GM15510 (cell line): Measurements from ENCODE around the gene PHF2.

Experiments used
- POLR2A ChIP-seq: IDR thresholded peaks from 3 replicates; pipeline ENCODE4 v1.6.1; 2011; ENCODE audit warnings: borderline replicate concordance; ENCODE audit not compliant: insufficient read length; ENCODE audit errors: extremely low read depth

Gene PHF2

DNA sequence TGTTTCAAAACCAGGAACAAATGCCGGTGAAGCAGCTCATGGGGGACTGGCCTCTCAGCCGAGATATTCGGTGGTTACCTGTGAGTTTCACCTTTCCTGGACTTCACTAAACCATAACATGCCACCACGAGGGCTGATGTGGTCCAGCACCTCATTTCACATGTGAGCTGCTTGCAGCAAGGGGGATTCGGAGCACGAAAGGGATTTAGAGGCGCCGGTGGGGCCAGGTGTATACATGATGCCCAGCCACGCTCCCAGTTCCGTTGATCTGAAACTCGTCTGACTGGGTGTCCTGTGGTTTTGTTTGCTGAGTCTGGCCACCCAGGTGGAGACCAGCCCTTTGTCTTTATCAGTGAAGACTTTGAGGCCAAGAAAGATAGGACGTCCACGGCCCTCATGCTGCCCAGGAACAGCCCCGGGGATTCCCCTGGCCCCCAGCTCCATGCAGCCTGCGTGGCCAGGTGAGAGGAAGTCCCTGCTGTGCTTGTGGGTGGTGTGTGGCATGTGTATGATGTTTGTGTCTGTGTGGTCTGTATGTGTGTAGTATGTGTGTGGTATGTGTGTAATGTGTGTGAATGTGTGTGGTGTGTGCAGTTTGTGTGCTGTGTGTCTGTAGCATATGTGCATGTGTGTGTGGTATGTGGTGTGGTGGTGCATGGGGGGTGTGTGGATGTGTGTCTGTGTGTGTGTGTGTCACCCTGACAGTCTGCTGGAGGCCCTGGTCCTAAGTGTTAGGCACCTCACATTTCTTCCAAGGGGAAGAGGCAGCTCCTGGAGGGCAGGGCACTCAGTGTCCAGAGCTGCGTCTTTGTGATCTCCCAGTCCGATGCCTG, 23.4 kb downstream of the PHF2 start:
- no peak for TF ChIP-seq POLR2A

DNA sequence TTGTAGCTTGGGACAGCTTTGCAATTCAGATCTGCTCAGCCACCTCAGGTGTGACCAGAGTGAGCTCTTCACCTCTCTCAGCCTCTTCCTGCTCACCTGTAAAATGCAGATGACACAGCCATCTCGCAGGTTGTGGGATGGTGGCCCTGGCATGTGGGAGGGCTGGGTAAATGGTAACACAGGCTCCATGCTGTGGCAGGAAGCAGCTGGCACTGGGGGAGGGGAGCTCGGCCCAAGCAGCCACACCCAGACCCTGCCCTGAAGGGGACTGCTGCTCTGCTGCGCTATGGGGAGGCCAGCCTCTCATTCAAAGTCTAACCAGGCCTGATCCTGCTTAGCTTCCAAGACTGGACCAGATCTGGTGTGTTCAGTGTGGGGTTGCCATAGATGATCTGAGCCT, 24.1 kb downstream of the PHF2 start:
- no peak for TF ChIP-seq POLR2A

DNA sequence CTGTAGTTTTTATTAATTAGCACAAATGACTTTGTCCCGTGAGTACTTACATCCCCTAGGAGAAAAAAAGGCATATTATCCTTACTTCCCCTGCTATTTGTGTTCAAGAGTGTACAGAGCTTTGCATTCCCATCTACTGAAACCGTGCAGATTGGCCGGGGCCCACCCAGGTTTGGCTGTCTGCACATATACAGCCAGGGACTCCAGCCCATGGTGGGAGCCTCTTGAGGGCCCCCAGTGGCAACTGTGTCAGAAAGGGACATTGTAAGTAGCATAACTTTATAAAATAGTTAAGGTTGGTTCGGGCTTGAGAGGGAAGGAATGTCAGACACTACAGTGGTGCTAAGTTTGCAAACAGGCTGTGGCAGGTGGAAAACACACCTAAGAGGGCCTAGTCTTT, 24.7 kb downstream of the PHF2 start:
- no peak for TF ChIP-seq POLR2A

DNA sequence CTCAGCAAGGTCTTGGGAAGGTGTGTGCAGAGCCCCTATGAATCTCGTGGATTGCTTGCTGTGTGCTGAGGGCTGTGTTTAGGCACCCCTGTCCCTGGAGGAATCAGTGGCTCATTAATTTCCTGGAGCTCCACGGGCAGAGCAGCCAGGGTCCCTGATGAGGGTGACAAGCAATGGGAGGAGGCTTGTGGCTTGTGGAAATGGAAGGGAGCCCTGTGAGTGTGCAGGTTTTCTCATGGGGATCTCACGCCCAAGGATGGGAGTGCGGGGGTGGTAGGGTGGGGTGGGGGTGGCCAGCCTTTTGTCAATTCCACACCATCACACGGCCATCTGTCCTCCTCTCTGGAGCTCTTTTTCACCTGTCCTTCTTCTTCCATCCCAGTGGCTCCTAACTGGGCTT, 25.3 kb downstream of the PHF2 start:
- TF ChIP-seq POLR2A: no peak

DNA sequence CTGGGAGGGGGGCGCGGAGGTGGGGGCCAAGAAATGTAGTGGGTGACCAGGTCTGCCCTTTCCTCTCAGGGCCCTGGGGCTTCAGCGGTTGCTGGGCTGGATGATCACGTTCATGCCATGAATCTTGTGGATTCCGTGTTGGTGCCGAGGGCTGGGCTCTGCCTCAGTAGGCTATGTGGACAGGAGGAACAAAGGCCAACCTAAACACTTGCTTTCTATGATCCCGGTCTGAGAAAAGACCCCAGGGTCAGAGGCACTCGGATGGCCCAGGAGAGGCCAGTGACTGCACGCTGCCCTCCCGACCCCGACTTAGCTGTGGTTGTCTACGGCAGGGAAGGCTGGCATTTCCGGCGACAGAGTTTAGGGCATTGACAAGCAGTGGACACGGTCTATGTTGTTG, 26.6 kb downstream of the PHF2 start:
- no peak for TF ChIP-seq POLR2A

DNA sequence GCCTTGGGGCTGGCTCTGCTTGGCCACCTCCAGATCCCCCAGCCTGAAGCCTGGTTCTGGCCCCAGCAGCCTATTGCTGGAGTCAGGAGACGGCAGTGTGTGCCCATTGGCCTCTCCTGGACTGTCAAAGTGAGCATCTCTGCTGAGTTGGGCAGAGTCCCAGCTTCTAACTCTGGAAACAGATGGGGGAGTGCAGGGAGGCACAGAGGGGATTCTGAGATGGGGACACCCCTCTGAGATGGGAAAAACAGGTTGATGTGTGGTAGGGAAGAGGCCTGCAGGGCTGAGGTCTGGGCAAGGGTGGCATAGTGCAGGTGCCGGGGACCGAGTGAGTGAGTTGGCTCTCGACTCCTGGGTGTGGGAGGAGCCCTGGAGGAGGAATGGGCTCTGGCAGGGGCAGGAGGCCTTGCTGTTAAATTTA, 27.5 kb downstream of the PHF2 start:
- no peak for TF ChIP-seq POLR2A

DNA sequence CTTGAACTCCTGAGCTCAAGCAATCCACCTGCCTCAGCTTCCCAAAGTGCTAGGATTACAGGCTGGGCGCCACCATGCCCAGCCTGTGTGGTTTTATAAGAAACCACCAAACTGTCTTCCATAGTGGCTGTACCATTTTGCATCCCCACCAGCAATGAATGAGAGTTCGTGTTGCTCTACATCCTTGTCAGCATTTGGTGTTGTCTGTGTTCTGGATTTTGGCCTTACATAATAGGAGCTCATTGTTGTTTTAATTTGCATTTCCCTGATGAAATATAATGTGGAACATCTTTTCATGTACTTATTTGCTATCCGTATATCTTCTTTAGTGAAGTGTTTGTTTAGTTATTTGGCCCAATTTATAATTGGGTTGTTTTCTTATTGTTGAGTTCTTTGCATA, 29.8 kb downstream of the PHF2 start:
- TF ChIP-seq POLR2A: no peak

DNA sequence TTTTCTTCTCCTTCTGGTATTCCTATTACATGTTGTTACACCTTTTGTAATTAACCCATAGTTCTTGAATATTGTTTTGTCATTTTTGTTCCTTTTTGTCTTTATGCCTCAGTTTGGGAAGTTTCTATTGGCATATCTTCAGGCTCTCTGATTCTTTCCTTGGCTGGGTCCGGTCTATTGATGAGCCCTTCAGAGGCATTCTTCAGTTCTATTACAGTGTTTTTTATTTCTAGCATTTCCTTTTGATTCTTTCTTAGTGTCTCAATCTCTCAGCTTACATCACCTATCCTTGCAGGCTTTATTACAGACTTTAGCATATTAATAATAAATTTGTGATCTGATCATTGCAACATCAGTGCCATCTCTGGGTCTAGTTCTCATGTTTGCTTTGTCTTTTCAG, 33.8 kb downstream of the PHF2 start:
- TF ChIP-seq POLR2A: no peak

DNA sequence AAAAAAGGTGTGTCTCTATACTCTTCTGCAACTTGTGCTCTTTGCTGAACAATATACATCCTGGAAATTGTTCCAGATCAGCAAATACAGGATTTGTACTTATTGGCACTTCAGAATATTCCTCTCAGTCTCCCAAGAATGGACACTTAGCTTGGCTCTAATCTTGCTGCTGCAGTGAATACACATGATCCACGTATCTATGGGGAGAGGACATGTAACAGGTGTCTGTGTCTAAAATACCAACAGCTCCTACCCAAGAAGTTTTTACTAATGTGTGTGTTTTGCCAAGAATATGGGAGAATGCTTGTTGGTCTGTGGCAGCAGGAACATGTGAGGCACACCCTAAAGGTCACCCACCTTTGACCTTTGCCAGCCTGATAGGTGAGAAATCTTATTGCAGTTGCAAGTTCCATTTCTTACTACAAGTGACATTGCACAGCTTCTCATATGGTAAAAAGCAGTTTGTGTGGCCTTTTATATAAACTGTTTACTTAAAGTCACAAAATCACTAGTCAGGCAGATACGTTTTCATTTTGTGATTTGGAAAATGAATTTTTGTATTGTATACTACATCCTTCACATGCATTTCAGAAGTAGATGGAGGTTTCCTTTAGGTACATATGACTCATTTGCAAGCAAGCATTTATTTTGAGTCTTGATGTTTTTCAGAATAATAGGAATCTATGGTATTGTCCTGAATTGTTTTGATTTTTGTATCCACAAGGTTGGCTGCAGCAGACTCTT, 35.8 kb downstream of the PHF2 start:
- TF ChIP-seq POLR2A: no peak

DNA sequence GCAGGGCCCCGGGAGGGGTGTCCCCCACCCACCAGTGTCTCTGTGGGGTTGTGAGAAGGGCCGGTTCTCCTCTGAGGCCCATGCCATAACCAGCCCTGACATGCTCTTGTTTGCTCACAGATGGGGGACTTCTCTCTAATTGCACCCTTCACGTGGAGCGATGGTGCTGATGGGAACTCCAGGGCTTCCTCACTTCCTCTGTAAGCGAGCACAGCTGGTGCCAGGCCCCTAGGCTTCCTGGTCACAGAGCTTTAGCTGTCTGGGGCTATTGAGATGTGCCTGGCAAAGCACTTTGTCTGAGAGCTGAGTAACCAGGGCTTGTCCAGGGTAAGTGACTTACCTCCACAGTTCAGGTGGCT, 36.4 kb downstream of the PHF2 start:
- TF ChIP-seq POLR2A: no peak

DNA sequence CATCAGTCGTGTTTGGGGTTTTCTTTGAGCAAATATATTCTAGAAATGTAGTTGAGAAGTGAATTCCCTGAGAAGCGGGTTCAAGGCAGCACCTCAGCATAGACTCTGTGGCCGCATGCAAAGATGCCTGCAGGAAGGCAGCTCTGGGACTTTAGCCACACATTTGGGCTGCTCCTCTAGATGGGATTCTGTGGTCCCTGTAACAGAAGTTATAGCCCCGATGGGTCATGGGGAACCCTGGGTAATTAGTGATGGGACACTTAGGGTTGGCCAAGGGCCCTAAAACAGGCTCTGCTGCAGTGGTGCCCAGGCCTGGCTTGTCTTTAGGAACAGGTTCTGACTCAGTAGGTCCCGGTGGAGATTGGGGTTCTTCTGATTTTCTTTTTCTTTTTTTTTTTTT, 36.8 kb downstream of the PHF2 start:
- TF ChIP-seq POLR2A: no peak

DNA sequence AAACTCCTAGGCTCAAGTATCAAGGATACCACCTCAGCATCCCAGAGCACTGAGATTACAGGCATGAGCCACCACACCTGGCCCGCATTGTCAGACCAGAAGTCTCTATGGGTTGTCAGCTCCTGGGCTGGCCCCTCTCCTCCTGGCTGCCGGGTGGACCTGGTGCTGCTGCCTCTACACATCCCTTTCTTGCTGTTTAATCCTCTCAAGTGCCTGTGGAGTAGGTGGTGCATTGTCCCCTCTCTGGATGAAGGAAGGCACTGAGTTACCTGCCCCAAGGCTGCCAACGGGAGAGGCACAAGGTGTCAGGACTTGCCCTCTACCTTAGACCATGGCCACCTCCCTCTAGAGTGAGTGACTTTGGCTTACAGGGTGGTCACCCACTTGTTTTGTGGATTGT, 37.4 kb downstream of the PHF2 start:
- TF ChIP-seq POLR2A: no peak

DNA sequence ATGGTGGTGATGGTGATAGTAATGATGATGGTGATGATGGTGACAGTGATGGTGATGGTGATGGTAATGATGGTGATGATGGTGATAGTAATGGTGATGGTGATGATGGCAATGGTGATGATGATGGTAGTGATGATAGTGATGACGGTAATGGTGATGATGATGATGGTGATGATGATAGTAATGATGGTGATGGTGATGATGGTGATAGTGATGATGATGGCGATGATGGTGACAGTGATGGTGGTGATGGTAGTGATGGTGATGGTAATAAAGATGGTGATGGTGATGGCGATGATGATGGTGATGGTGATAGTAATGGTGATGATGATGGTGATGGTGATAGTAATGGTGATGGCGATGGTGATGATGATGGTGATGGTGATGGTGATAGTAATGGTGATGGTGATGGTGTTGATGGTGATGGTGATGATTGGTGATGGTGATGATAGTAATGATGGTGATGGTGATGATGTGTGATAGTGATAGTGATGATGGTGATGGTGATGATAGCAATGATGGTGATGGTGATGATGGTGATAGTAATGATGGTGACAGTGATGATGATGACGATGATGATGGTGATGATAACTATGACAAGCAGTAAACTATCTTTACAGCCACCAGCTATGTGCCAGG, 38.6 kb downstream of the PHF2 start:
- TF ChIP-seq POLR2A: no peak

DNA sequence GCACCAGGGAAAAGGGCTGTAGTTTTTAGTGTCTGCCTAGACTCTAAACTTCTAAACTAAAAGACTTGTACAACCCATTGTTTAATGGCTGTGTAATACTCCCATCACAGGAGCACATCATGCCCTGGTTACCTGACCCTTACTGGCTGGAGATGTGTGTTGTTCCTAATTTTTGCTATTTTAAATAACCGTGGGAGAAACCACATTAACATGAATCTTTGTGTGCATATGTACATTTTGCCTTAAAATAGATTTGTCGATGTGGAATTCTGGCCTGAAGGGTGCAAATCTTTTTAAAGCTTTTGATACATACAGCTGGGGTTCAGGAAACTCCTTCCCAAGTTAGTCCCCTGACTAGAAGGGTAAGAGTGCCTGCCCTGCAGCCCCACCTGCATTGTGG, 39.7 kb downstream of the PHF2 start:
- TF ChIP-seq POLR2A: no peak

DNA sequence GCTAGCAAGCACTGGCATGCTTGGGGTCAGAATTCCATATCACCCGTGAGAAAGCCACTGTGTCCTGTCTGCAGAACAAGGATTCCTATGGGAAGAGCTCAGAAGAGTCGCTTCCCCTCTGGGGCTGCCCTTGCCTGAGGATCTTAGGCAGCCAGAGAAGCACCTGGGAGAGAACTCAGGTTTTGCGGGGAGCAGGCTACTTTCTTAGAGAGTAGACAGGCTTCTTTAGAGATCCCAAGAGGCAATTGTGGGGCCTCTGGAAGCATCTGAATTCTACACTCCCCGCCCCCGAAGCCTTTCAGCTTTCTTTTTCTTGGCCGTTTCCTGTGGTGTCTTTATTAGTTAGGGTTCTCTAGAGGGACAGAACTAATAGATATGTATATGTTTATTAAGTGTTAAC, 40.9 kb downstream of the PHF2 start:
- no peak for TF ChIP-seq POLR2A
